D341Med (cell line): Measurements from ENCODE around the gene PDZRN4.
A peak's percentile ranks its signal among the peaks of the same experiment; 100 is the strongest.
"Not testable (repeated sequence)": the region's sequence is repeated elsewhere in the genome, so short reads cannot be mapped to it uniquely, and the experiment has no call there.

Source experiments
- DNase-seq: peaks from one replicate; pipeline ENCODE4 v3.0.0; 2012; ENCODE audit warnings: low spot score

PDZRN4 gene

GRCh38 chr12:41573445-41573844 is 385.3 kb downstream of the PDZRN4 start:
- DNase-seq, result no peak

- no peak for DNase-seq
Measured at GRCh38 chr12:41576925-41577324, 388.8 kb downstream of the PDZRN4 start.

GRCh38 chr12:41577995-41578394 is 389.9 kb downstream of the PDZRN4 start:
- DNase-seq, result no peak

- DNase-seq, result no peak
Measured at GRCh38 chr12:41585784-41586183, 397.7 kb downstream of the PDZRN4 start.

- DNase-seq, result no peak
Measured at GRCh38 chr12:41587574-41587973, 399.5 kb downstream of the PDZRN4 start.

- DNase-seq, result no peak
Measured at GRCh38 chr12:41589878-41590277, 401.8 kb downstream of the PDZRN4 start.

GRCh38 chr12:41596190-41596589 is 408.1 kb downstream of the PDZRN4 start:
- no peak for DNase-seq

GRCh38 chr12:41604830-41605229 is 416.7 kb downstream of the PDZRN4 start:
- no peak for DNase-seq

- no peak for DNase-seq
Measured at GRCh38 chr12:41605545-41606305, 417.6 kb downstream of the PDZRN4 start.

GRCh38 chr12:41606468-41607445 is 418.6 kb downstream of the PDZRN4 start:
- DNase-seq, result peak; percentile 41

- DNase-seq, result no peak
Measured at GRCh38 chr12:41612892-41613557, 424.9 kb downstream of the PDZRN4 start.

- not testable (repeated sequence) for DNase-seq
Measured at GRCh38 chr12:41615174-41615573, 427.1 kb downstream of the PDZRN4 start.

GRCh38 chr12:41619705-41620104 is 431.6 kb downstream of the PDZRN4 start:
- DNase-seq, result no peak

GRCh38 chr12:41621291-41621690 is 433.2 kb downstream of the PDZRN4 start:
- no peak for DNase-seq
